HEK293T (cell line): Measurements from ENCODE around the gene RBFOX2.
"Not testable (repeated sequence)": the region's sequence is repeated elsewhere in the genome, so short reads cannot be mapped to it uniquely, and the experiment has no call there.

ENCODE experiments used
- CTCF ChIA-PET: fragments of 350-600 bp; formaldehyde crosslinking; extraction: SDS; loops from one replicate; lab custom pipeline; 2021; ENCODE audit warnings: antibody characterized with exemption, inconsistent platforms; lab: Yijun Ruan, JAX
- POLR2A ChIA-PET: fragments of 350-600 bp; formaldehyde crosslinking; extraction: SDS; loops from one replicate; lab custom pipeline; 2020; ENCODE audit warnings: antibody characterized with exemption, inconsistent platforms; lab: Yijun Ruan, JAX
- DNase-seq: peaks from one replicate; pipeline ENCODE4 v3.0.0; 2012; ENCODE audit warnings: mixed read lengths; ENCODE audit errors: extremely low spot score
- ARNT ChIP-seq: fragments of 450-650 bp; IDR thresholded peaks from 2 replicates; pipeline ENCODE4 v1.6.1; 2017; ENCODE audit warnings: mild to moderate bottlenecking
- BHLHE40 ChIP-seq: fragments of 450-650 bp; IDR thresholded peaks from 2 replicates; pipeline ENCODE4 v1.6.1; 2016; ENCODE audit warnings: mild to moderate bottlenecking, moderate library complexity, borderline replicate concordance
- CTBP1 ChIP-seq: fragments of 450-650 bp; IDR thresholded peaks from 2 replicates; pipeline ENCODE4 v1.6.1; 2016; ENCODE audit warnings: borderline replicate concordance
- ELF4 ChIP-seq: fragments of 450-650 bp; IDR thresholded peaks from 2 replicates; pipeline ENCODE4 v1.6.1; 2017; ENCODE audit warnings: antibody characterized with exemption
- FOXA1 ChIP-seq: fragments of 450-650 bp; IDR thresholded peaks from 2 replicates; pipeline ENCODE4 v1.6.1; 2016; ENCODE audit warnings: mild to moderate bottlenecking
- FOXK2 ChIP-seq: fragments of 450-650 bp; IDR thresholded peaks from 2 replicates; pipeline ENCODE4 v1.6.1; 2016; ENCODE audit warnings: mild to moderate bottlenecking
- FOXM1 ChIP-seq: fragments of 450-650 bp; IDR thresholded peaks from 2 replicates; pipeline ENCODE4 v1.6.1; 2017; ENCODE audit warnings: mild to moderate bottlenecking, borderline replicate concordance
- HDGF ChIP-seq: fragments of 450-650 bp; IDR thresholded peaks from 2 replicates; pipeline ENCODE4 v1.6.1; 2017; ENCODE audit warnings: antibody characterized with exemption, borderline replicate concordance
- L3MBTL2 ChIP-seq: fragments of 450-650 bp; conservative IDR thresholded peaks from 2 replicates; pipeline ENCODE4 v1.6.1; 2016; ENCODE audit warnings: mild to moderate bottlenecking
- LEF1 ChIP-seq: fragments of 450-650 bp; IDR thresholded peaks from 2 replicates; pipeline ENCODE4 v1.6.1; 2017; ENCODE audit warnings: mild to moderate bottlenecking, borderline replicate concordance
- NFRKB ChIP-seq: fragments of 450-650 bp; IDR thresholded peaks from 2 replicates; pipeline ENCODE4 v1.6.1; 2016; ENCODE audit warnings: mild to moderate bottlenecking, moderate library complexity
- SP1 ChIP-seq: fragments of 450-650 bp; IDR thresholded peaks from 2 replicates; pipeline ENCODE4 v1.6.1; 2017
- SUZ12 ChIP-seq: fragments of 450-650 bp; IDR thresholded peaks from 2 replicates; pipeline ENCODE4 v1.6.1; 2016; ENCODE audit warnings: mild to moderate bottlenecking
- TARDBP ChIP-seq: fragments of 450-650 bp; IDR thresholded peaks from 2 replicates; pipeline ENCODE4 v1.6.1; 2016
- ZNF384 ChIP-seq: fragments of 450-650 bp; IDR thresholded peaks from 2 replicates; pipeline ENCODE4 v1.6.1; 2016
- TF ChIP-seq, protein P1 (sequence below): fragments of 450-650 bp; IDR thresholded peaks from 2 replicates; pipeline ENCODE4 v1.6.1; 2016

Gene RBFOX2

GRCh38 chr22:35830305-35830704 lies 198.3 kb downstream of the RBFOX2 start:
- TF ChIP-seq, protein P1, sequence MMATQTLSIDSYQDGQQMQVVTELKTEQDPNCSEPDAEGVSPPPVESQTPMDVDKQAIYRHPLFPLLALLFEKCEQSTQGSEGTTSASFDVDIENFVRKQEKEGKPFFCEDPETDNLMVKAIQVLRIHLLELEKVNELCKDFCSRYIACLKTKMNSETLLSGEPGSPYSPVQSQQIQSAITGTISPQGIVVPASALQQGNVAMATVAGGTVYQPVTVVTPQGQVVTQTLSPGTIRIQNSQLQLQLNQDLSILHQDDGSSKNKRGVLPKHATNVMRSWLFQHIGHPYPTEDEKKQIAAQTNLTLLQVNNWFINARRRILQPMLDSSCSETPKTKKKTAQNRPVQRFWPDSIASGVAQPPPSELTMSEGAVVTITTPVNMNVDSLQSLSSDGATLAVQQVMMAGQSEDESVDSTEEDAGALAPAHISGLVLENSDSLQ: no peak
- TF ChIP-seq FOXK2 (no peak), ELF4 (no peak), L3MBTL2 (no peak), LEF1 (no peak), HDGF (no peak), FOXM1 (no peak), ARNT (no peak), FOXA1 (no peak), ZNF384 (no peak), SP1 (no peak)
- POLR2A ChIA-PET: no interaction called here
- CTCF ChIA-PET: no interaction called here
- DNase-seq: no peak

DNA sequence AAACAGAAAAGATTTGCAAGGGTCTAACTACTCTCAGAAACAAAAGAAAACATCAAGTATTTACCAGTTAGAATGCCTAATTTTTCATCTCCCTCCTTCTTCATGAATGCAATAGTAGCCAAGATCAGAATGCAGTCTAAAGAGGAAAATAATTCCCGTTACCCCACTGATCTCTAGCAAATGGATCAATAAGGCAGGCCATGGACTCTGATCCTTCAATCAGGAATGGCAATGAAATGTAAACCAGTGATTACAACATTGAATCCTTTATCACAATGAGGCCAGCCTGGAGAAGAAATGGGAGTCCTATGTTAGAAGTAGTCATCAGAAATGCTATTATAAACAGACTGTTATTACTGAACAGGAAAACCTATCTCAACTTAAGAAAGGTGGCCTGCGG lies 204.4 kb downstream of the RBFOX2 start:
- TF ChIP-seq FOXM1 (no peak), ARNT (no peak), L3MBTL2 (no peak), BHLHE40 (no peak)
- CTCF ChIA-PET: no interaction called here
- no peak for DNase-seq
- POLR2A ChIA-PET: no interaction called here

GRCh38 chr22:35821654-35822053 lies 207.0 kb downstream of the RBFOX2 start:
- TF ChIP-seq LEF1: no peak
- no peak for TF ChIP-seq ARNT
- TF ChIP-seq, protein P1: no peak
- DNase-seq: no peak
- ChIA-PET CTCF (no interaction called here), POLR2A (no interaction called here)

DNA sequence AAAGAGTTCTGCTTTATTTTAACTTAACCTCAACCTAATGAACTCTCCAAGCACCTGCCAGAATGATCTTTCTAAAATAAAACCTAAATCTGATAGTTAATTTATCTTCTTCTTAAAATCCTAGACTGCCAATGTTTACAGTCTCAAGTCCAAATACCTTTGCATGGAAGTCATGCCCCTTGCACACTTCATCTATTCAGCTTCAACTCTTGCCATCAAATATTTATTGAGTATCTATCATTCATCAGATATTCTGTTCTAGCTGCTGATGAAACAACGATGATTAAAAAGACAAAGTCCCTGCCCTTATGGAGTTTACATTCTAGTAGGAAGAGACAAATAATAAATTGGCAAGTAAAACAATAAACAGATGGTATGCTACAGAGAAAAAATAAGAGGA lies 209.2 kb downstream of the RBFOX2 start:
- DNase-seq: no peak
- POLR2A ChIA-PET: no interaction called here
- no peak for TF ChIP-seq HDGF
- no peak for TF ChIP-seq SUZ12
- TF ChIP-seq ELF4: no peak
- no peak for TF ChIP-seq NFRKB
- no peak for TF ChIP-seq BHLHE40
- no peak for TF ChIP-seq FOXA1
- TF ChIP-seq ARNT: no peak
- TF ChIP-seq TARDBP: no peak
- TF ChIP-seq CTBP1: no peak
- CTCF ChIA-PET: interaction anchor here (0.6 kb wide), 1 partner anchor 592 kb away, joined by 4 read pairs; no protein-coding TSS in a partner anchor

GRCh38 chr22:35818897-35819296 lies 209.7 kb downstream of the RBFOX2 start:
- POLR2A ChIA-PET: no interaction called here
- CTCF ChIA-PET: no interaction called here
- no peak for TF ChIP-seq FOXK2
- TF ChIP-seq FOXA1: no peak
- no peak for DNase-seq

DNA sequence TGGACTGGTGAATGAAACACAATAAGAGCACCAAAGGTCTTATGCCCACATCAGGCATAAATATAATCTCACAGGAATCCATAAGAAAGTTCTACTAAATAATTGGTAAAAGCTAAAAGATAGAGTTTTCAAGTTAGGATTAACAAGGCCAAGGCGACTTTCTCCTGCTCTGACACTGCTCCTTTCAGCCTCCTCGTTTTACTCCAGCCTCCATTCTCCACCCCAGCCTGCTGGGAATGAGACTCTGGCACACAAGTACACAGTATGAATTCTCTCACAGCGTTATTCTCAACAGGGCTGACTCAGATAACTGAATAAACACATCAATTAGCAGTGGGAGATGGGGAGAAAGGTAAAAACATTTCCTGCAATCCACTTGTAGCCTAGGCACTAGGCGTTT lies 216.0 kb downstream of the RBFOX2 start:
- CTCF ChIA-PET: no interaction called here
- POLR2A ChIA-PET: no interaction called here
- no peak for TF ChIP-seq BHLHE40
- DNase-seq: no peak

GRCh38 chr22:35811670-35812069 lies 217.0 kb downstream of the RBFOX2 start:
- CTCF ChIA-PET: no interaction called here
- no peak for DNase-seq
- TF ChIP-seq NFRKB (no peak), SUZ12 (no peak), ARNT (no peak), BHLHE40 (no peak)
- POLR2A ChIA-PET: no interaction called here

GRCh38 chr22:35809816-35810215 lies 218.8 kb downstream of the RBFOX2 start:
- CTCF ChIA-PET: no interaction called here
- POLR2A ChIA-PET: no interaction called here
- TF ChIP-seq FOXA1 (no peak), HDGF (no peak), LEF1 (no peak)
- no peak for DNase-seq

DNA sequence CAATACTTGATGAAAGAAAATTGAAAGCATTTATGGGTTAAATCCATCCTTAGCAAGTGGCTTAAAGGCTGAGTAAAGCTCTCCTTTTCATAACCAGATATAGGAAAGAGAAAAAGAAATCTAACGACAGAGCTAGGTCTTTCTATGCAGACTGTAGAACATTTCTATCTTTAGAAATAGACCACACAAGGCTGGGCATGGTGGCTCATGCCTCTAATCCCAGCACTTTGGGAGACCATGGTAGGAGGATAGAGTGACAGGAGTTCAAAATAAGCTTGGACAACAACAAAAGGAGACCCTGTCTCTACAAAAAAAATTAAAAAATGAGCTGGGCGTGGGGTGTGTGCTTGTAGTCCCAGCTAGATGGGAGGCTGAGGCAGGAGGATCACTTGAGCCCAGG lies 220.2 kb downstream of the RBFOX2 start:
- TF ChIP-seq, protein P1: no peak
- TF ChIP-seq FOXA1 (no peak), CTBP1 (no peak), SUZ12 (no peak), FOXK2 (no peak), HDGF (no peak)
- DNase-seq: no peak
- CTCF ChIA-PET: interaction anchor here (0.6 kb wide), 2 partner anchors 12 to 91 kb away, joined by 3 read pairs; no protein-coding TSS in a partner anchor
- POLR2A ChIA-PET: no interaction called here

- CTCF ChIA-PET, POLR2A ChIA-PET, DNase-seq: not testable (repeated sequence)
Observed at GRCh38 chr22:35806668-35807067, 222.0 kb downstream of the RBFOX2 start.
